HG02870 (cell line): ENCODE measurements around the gene SPINK5.

Experiments
- ATAC-seq: cut with Tn5 transposase; IDR thresholded peaks from one replicate; pipeline ENCODE4 v1.9.1; 2021; ENCODE audit warnings: mild to moderate bottlenecking, moderate library complexity; ENCODE audit not compliant: unreplicated experiment

The SPINK5 gene

GRCh38 chr5:148176480-148176879 lies 112.7 kb downstream of the SPINK5 start:
- no peak for ATAC-seq

GRCh38 chr5:148177207-148177606 lies 113.4 kb downstream of the SPINK5 start:
- no peak for ATAC-seq

GRCh38 chr5:148179234-148179824 lies 115.5 kb downstream of the SPINK5 start:
- ATAC-seq = no peak

- peak; percentile 83 for ATAC-seq
Observed at GRCh38 chr5:148186248-148187003, 122.6 kb downstream of the SPINK5 start.
